PC-3 (cell line): ENCODE measurements around the gene TSPEAR. TPM values are rescaled to one million over a fixed set of nuclear protein-coding genes. Genes with fewer than 3 reads are reported as not detected.
A peak's percentile ranks its signal among the peaks of the same experiment; 100 is the strongest.

Source experiments
- ATAC-seq: fragments of 200-7000 bp; cut with Tn5 transposase; 2 replicates; pipeline ENCODE4 v1.9.1; 2020; ENCODE audit warnings: mild to moderate bottlenecking, moderate library complexity
- BruUV-seq: library from RNA; stranded (reverse); fragments of 400-500 nt; replicated peaks from 2 replicates; lab custom pipeline; 2021; lab: Mats Ljungman, UMichigan
- CTCF ChIA-PET: fragments of 300-600 bp; sonication (Branson Sonifier 250); formaldehyde crosslinking; loops from one replicate; lab custom pipeline; 2022; ENCODE audit warnings: antibody characterized with exemption; lab: Charles Lee
- POLR2A ChIA-PET: fragments of 300-600 bp; sonication (Branson Sonifier 250); formaldehyde crosslinking; loops from one replicate; lab custom pipeline; 2022; ENCODE audit warnings: antibody characterized with exemption; ENCODE audit not compliant: unreplicated experiment; lab: Charles Lee
- DNase-seq: peaks from one replicate; pipeline ENCODE4 v3.0.0-alpha.2; 2015
- H2AFZ ChIP-seq: fragments of 300-600 bp; sonication (generic); 2 replicates; pipeline ENCODE4 v1.6.0; 2016; ENCODE audit warnings: antibody characterized with exemption, low read length
- H3F3A ChIP-seq: fragments of 300-600 bp; sonication (generic); one replicate; pipeline ENCODE4 v1.6.0; 2017; ENCODE audit warnings: antibody characterized with exemption, low read length, control low read depth, mild to moderate bottlenecking; ENCODE audit not compliant: unreplicated experiment
- H3K27ac ChIP-seq: fragments of 300-600 bp; sonication (generic); 2 replicates; pipeline ENCODE4 v1.5.1; 2016; ENCODE audit warnings: mild to moderate bottlenecking, low read length
- H3K27me3 ChIP-seq: fragments of 300-600 bp; sonication (generic); 2 replicates; pipeline ENCODE4 v1.6.1; 2016; ENCODE audit warnings: low read length, mixed read lengths
- H3K36me3 ChIP-seq: fragments of 300-600 bp; sonication (generic); 2 replicates; pipeline ENCODE4 v1.6.1; 2016; ENCODE audit warnings: low read depth, mixed run types, low read length, mixed read lengths
- H3K4me1 ChIP-seq: fragments of 300-600 bp; sonication (generic); 2 replicates; pipeline ENCODE4 v1.5.1; 2016; ENCODE audit warnings: low read length; ENCODE audit not compliant: insufficient read depth
- H3K4me2 ChIP-seq: fragments of 300-600 bp; sonication (generic); 2 replicates; pipeline ENCODE4 v1.6.0; 2016; ENCODE audit warnings: low read length
- H3K4me3 ChIP-seq: fragments of 300-600 bp; sonication (generic); 2 replicates; pipeline ENCODE4 v1.5.1; 2016; ENCODE audit warnings: mild to moderate bottlenecking, low read length, mixed read lengths
- H3K79me2 ChIP-seq: fragments of 300-600 bp; sonication (generic); 2 replicates; pipeline ENCODE4 v1.6.1; 2017; ENCODE audit warnings: low read length, mixed read lengths
- H3K9ac ChIP-seq: fragments of 300-600 bp; sonication (generic); 2 replicates; pipeline ENCODE4 v1.6.0; 2016; ENCODE audit warnings: mild to moderate bottlenecking, low read length
- H3K9me2 ChIP-seq: fragments of 300-600 bp; sonication (generic); replicated peaks from 2 replicates; pipeline ENCODE4 v1.6.1; 2016; ENCODE audit warnings: mixed run types, low read length, mixed read lengths
- H3K9me3 ChIP-seq: fragments of 300-600 bp; sonication (generic); 2 replicates; pipeline ENCODE4 v1.6.1; 2016; ENCODE audit warnings: low read length, mixed read lengths
- H4K20me1 ChIP-seq: fragments of 300-600 bp; sonication (generic); 2 replicates; pipeline ENCODE4 v1.6.1; 2016; ENCODE audit warnings: low read length, mixed read lengths
- EZH2 ChIP-seq: fragments of 300-600 bp; sonication (generic); IDR thresholded peaks from one replicate; pipeline ENCODE4 v1.6.1; 2017; ENCODE audit warnings: antibody characterized with exemption, mild to moderate bottlenecking, low read length; ENCODE audit not compliant: unreplicated experiment
- EZH2phosphoT487 ChIP-seq: fragments of 300-600 bp; sonication (generic); IDR thresholded peaks from 2 replicates; pipeline ENCODE4 v1.6.1; 2018; ENCODE audit warnings: mild to moderate bottlenecking, antibody characterized with exemption, low read length, borderline replicate concordance
- intact Hi-C: fragments of 100-400 bp; cut with micrococcal nuclease; formaldehyde crosslinking; loops from 2 replicates; pipeline ENCODE4 v1.9.0; 2023
- total RNA-seq: library from RNA; depleted of rRNA; stranded (reverse); fragments of >200 nt; gene quantifications from 2 replicates; pipeline ENCODE4 v1.2.3, GENCODE V29; 2014
- TF ChIP-seq, protein P1 (sequence below): fragments of 300-600 bp; sonication (generic); conservative IDR thresholded peaks from 2 replicates; pipeline ENCODE4 v1.5.1; 2017; ENCODE audit warnings: antibody characterized with exemption, low read depth, mild to moderate bottlenecking, low read length

TSPEAR gene
- total RNA-seq, 1 experiment from 2014 or later: 2.1 TPM

DNA sequence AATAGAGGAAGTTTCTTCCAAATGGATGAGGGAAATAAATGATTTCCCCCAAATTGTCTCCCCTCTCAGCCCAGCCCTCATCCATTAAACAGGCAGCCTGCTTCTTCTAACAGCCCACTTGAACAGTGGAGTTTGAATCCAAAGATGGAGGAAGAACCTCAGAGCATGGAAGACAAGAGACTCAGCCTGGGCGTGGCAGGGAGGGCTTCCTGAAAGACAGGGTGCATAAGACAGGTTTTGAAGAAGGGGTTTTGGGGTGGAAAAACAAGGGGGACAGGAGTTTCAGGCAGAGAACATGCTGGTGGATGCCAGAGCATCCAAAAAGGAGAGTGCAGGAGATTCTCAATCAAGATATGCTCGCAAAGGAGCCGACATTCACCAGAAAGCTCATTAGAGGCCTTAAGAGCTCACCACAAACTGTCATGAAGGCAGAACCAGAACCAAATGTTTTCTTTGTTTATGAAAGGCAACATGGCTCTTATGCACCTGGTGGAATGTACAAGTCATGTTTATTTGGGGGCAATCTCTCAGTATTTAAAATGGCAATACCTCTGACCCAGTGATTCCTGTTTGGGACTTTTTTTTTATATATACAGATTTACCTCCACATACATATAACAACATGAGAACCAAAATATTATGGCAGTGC lies 26.5 kb upstream of the TSPEAR start:
- Histone ChIP-seq H3K4me2 (no peak overlapping the region), H3K79me2 (no peaks in the 10 kb centered on the region), H3K27ac (no peak overlapping the region), H3K27me3 (no peaks in the 10 kb centered on the region), H3K36me3 (peaks cover 16% of the 10 kb centered on the region; the same call in 1 of the 2 replicates), H3K4me1 (peaks cover 22% of the 10 kb centered on the region), H3K9ac (no peak overlapping the region), H3K9me2 (no peaks in the 10 kb centered on the region), H3F3A (no peaks in the 10 kb centered on the region), H3K9me3 (peaks cover 13% of the 10 kb centered on the region; the same call in 1 of the 2 replicates), H2AFZ (no peak overlapping the region), H3K4me3 (no peak overlapping the region), H4K20me1 (no peaks in the 10 kb centered on the region)
- ATAC-seq (no peak), DNase-seq (peak; percentile 14)
- TF ChIP-seq, protein P1, sequence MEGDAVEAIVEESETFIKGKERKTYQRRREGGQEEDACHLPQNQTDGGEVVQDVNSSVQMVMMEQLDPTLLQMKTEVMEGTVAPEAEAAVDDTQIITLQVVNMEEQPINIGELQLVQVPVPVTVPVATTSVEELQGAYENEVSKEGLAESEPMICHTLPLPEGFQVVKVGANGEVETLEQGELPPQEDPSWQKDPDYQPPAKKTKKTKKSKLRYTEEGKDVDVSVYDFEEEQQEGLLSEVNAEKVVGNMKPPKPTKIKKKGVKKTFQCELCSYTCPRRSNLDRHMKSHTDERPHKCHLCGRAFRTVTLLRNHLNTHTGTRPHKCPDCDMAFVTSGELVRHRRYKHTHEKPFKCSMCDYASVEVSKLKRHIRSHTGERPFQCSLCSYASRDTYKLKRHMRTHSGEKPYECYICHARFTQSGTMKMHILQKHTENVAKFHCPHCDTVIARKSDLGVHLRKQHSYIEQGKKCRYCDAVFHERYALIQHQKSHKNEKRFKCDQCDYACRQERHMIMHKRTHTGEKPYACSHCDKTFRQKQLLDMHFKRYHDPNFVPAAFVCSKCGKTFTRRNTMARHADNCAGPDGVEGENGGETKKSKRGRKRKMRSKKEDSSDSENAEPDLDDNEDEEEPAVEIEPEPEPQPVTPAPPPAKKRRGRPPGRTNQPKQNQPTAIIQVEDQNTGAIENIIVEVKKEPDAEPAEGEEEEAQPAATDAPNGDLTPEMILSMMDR: no peak
- no peak for TF ChIP-seq EZH2
- ChIA-PET POLR2A (no interaction called here), CTCF (interaction anchor here (0.6 kb wide), 1 partner anchor 154 kb away, joined by 5 read pairs; no protein-coding TSS in a partner anchor)
- no TSS peak for BruUV-seq
- intact Hi-C loops: no loop called here

DNA sequence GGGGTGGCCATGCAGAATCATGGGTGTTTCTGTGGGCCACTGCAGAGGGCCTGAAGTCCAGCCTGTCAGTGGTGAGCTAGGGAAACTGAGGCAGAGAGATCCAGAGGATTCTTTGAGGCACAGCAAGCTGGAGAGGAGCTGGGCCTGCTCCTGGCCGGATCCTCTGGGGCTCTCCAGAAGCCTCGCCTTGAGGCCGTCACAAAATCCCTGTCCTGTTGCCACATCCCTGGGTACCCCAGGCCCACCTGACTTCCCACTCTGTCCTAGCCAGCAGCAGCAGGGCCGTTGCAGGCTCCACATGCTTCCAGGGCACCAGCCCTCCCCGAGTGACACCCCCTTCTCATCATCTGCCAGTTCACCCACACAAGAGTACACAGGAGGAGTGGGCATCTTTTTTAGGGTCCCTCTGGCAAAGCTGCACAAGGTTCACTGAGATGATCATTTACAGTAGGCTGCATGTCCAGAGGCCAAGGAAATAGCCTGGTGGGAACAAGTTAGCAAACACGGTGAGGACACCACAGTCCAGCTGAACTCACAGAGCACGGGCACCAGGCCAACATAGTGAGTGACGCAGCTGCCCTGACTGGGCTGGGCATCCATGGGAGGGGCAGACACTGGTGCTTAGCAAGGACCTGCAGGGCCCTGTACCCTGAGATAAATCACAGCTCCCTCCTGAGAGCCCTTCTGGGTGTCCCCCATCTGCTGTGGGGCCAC lies 25.1 kb upstream of the TSPEAR start:
- H3K4me1 ChIP-seq: peaks cover 24% of the 10 kb centered on the region
- intact Hi-C loops: no loop called here
- H4K20me1 ChIP-seq: no peaks in the 10 kb centered on the region
- peak overlapping the region; percentile 67 for H3K27ac ChIP-seq
- H2AFZ ChIP-seq: no peak overlapping the region
- peak; percentile 77 for ATAC-seq
- ChIA-PET POLR2A (interaction anchor here (0.6 to 0.9 kb wide), 2 partner anchors 17 to 63 kb away, joined by 4 read pairs; no protein-coding TSS in a partner anchor), CTCF (no interaction called here)
- BruUV-seq: no TSS peak
- no peak overlapping the region for H3K4me3 ChIP-seq
- H3F3A ChIP-seq: no peaks in the 10 kb centered on the region
- peak overlapping the region; percentile 40 for H3K4me2 ChIP-seq
- peaks cover 16% of the 10 kb centered on the region; the same call in 1 of the 2 replicates for H3K36me3 ChIP-seq
- peaks cover 13% of the 10 kb centered on the region; the same call in 1 of the 2 replicates for H3K9me3 ChIP-seq
- peak overlapping the region; percentile 44; the same call in 1 of the 2 replicates for H3K9ac ChIP-seq
- H3K9me2 ChIP-seq: no peaks in the 10 kb centered on the region
- H3K27me3 ChIP-seq: no peaks in the 10 kb centered on the region
- no peaks in the 10 kb centered on the region for H3K79me2 ChIP-seq
- peak; percentile 93 for DNase-seq
- TF ChIP-seq, protein P1: no peak
- no peak for TF ChIP-seq EZH2phosphoT487
- TF ChIP-seq EZH2: no peak
